Vagina (tissue), 2 donors: Measurements from ENCODE around the gene MBP.

Experiments used
- POLR2A ChIP-seq, 2 donors: fragments of 450-650 bp; IDR thresholded peaks; one replicate each; pipeline ENCODE4 v1.6.1; 2017; ENCODE audit warnings: antibody characterized with exemption in 2 of 2, mild to moderate bottlenecking in 2 of 2, moderate library complexity in 2 of 2
- POLR2AphosphoS5 ChIP-seq, 2 donors: sonication (generic); formaldehyde crosslinking; IDR thresholded peaks; one replicate each; pipeline ENCODE4 v1.9.0; 2017; ENCODE audit warnings: antibody characterized with exemption in 2 of 2, mild to moderate bottlenecking in 2 of 2, low read depth in 1 of 2; ENCODE audit not compliant: insufficient read depth in 1 of 2
- TF ChIP-seq, protein P1 (sequence below), 3 experiments: fragments of 450-650 bp in 2 of 3; fragments of 200-600 bp in 1 of 3; sonication (generic) in 1 of 3; IDR thresholded peaks; one replicate each; pipeline ENCODE4 v1.5.1; 2017 to 2019; ENCODE audit warnings: antibody characterized with exemption in 3 of 3, mild to moderate bottlenecking in 2 of 3, moderate library complexity in 2 of 3

DNA sequence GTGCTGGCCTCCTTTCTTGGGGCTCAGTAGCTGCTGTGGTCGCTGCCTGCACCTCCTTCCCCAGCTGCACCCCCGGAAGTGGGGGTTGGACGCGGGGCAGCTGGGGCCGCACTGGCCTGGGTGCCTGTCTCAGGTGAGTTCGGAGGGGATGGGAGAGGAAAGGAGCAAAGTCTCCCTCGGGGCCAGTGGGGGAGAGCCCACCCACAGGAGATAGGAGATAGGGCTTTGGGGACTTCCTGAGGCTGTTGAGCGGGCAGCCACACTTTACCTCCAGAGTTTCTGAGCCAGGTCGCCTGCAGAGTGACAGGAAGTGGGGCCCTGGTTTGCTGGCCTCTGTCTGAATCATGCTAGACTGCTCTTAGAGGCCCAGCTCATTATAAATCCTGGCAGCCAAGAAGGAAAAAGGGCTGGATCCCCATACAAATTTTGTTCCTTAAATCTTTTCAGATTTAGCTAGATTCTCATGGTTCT lies 8.1 kb downstream of the MBP start:
- TF ChIP-seq, protein P1, sequence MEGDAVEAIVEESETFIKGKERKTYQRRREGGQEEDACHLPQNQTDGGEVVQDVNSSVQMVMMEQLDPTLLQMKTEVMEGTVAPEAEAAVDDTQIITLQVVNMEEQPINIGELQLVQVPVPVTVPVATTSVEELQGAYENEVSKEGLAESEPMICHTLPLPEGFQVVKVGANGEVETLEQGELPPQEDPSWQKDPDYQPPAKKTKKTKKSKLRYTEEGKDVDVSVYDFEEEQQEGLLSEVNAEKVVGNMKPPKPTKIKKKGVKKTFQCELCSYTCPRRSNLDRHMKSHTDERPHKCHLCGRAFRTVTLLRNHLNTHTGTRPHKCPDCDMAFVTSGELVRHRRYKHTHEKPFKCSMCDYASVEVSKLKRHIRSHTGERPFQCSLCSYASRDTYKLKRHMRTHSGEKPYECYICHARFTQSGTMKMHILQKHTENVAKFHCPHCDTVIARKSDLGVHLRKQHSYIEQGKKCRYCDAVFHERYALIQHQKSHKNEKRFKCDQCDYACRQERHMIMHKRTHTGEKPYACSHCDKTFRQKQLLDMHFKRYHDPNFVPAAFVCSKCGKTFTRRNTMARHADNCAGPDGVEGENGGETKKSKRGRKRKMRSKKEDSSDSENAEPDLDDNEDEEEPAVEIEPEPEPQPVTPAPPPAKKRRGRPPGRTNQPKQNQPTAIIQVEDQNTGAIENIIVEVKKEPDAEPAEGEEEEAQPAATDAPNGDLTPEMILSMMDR (IDR thresholded peaks at IDR 0.05) = no peak
- no peak for TF ChIP-seq POLR2A (IDR thresholded peaks at IDR 0.05)
- TF ChIP-seq POLR2AphosphoS5 (IDR thresholded peaks at IDR 0.05; ENCODE audit: insufficient read depth in 1 of 2, low read depth in 1 of 2) = no peak
